Activated CD8-positive, alpha-beta memory T cell treated with anti-CD3 and anti-CD28 coated beads for 36 hours (primary cell): ENCODE measurements around the gene HRH4. TPM values are rescaled to one million over a fixed set of nuclear protein-coding genes. Genes with fewer than 3 reads are reported as not detected.

Experiments
- CTCF ChIA-PET: fragments of 350-600 bp; sonication (Branson Sonifier 250); formaldehyde crosslinking; loops from one replicate; lab custom pipeline; 2021; ENCODE audit warnings: antibody characterized with exemption; lab: Charles Lee
- POLR2A ChIA-PET: fragments of 350-600 bp; sonication (Branson Sonifier 250); formaldehyde crosslinking; loops from one replicate; lab custom pipeline; 2021; ENCODE audit warnings: antibody characterized with exemption; lab: Charles Lee
- total RNA-seq, 2 experiments: library from RNA; stranded (reverse); gene quantifications; one replicate each; pipeline ENCODE4 v1.2.3, GENCODE V29; 2021

The HRH4 gene
- total RNA-seq, 2 experiments from 2014 or later, result not detected

DNA sequence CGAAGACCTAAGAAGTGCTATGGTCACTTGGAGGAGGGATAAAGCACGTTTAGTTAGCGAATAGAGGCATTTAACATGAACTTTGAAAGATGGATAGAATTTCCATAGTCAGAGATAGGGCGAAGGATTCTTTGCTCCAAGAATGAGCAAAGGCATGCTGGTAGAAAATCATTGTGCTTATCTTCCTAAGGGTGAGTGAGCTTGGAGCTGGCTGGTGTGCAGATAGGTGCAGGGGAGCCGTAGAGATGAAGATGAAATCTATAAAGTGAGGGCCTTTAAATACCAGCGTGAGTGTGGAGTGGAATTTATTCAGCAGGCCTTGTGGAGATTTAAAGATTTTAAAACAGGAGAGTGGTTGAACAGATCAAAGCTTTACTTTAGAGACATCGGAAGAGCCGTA, 1.6 kb downstream of the HRH4 start:
- ChIA-PET POLR2A (no interaction called here), CTCF (no interaction called here)

DNA sequence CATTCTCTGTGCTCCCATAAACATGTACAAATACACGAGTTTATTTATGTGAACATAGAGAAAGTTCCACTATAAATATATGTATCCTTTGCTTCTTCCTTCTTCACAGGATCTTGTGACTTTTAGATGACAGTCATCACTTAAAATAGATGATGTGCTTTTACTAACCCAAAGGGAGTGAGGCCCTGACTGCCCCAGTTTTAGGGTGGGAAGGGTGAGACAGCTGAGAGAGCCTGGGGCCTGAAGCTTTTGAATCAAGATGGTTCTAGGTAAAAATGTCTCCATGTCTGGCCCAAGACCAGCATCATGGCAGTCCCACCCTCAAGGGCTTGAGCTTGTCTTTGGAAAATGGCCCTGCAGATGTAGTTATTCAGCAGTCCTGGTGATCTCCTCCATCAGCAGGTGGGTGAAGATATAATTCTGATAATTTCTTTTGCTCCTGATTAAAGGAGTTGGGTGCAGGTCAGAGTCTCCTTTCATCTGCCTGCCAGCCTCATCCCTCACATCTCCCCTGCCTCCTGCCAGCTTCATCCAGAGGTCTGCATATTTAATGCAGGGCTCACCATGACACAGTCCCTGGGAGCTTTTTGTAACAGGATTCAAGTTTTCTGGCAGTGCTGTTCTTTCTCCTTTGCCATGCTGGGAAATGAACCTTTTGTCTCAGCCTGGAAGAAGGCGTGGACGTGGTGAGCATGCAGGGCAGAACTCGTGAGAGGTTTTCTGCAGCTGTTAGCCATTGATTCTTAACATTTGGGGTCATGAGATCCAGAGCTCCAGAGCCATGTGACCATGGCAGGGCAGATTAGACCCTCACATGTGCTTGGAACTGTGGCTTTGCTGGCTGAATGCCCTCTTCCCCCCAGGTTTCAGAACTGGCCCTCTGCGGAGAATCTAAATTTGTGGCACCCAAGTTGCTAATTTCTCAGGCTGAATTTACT, 2.7 kb downstream of the HRH4 start:
- ChIA-PET POLR2A (no interaction called here), CTCF (no interaction called here)

- CTCF ChIA-PET, result no interaction called here
Observed at GRCh38 chr18:24465486-24465885, 5.0 kb downstream of the HRH4 start.

GRCh38 chr18:24466771-24467170, 6.3 kb downstream of the HRH4 start:
- POLR2A ChIA-PET, result no interaction called here
- CTCF ChIA-PET, result no interaction called here

More at GRCh38 chr18:24465486-24465885, 5.0 kb downstream of the HRH4 start:
- POLR2A ChIA-PET, result no interaction called here

DNA sequence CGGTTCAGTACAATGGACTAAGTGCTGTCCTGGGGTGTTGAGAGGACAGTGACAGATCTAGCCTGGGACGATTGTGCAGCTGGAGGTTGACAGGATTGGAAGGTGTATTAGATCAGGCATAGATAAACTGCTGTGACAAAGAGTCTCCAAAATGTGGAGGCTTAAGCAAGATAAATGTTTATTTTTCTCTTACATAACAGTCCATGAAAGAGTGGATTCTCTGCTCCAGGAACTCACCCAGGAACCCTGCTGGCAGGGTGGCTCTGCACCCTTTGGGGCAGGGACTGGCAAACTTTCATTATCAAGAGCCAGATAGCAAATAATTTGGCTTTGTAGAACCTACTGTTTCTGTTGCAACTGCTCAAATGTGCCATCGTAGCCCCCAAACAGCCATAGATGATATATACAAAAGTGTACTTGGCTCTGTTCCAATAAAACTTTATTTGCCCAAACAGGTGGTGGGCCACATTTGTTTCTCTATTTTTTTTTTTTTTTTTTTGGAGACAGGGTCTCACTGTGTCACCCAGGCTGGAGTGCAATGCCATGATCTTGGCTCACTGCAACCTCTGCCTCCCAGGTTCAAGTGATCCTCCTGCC, 9.7 kb downstream of the HRH4 start:
- CTCF ChIA-PET, result no interaction called here
- POLR2A ChIA-PET, result no interaction called here

DNA sequence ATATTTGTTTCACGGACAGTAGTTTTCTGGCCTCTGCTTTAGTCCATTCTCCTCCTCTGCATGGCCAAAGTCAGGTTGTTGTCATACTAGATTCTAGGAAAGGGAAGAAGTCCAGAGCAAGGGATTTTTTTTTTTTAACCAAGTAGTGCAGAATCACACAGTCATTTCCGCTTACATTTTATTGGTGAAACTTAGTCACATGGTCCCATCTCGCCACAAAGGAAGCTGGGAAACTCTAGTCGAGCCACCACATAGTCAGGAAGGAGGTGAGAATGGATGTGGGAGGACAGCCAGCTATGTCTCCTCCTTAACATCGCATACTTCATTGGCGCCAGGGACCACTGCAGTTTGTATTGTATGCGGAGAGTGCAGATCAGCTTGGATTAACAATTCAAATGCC, 10.4 kb downstream of the HRH4 start:
- CTCF ChIA-PET, result no interaction called here
- POLR2A ChIA-PET, result no interaction called here

GRCh38 chr18:24472591-24472990, 12.2 kb downstream of the HRH4 start:
- CTCF ChIA-PET, result no interaction called here
- POLR2A ChIA-PET, result no interaction called here

GRCh38 chr18:24474406-24474805, 14.0 kb downstream of the HRH4 start:
- ChIA-PET CTCF (interaction anchor here (2.0 kb wide), 1 partner anchor 13 kb away, joined by 6 read pairs; no protein-coding TSS in a partner anchor), POLR2A (no interaction called here)

DNA sequence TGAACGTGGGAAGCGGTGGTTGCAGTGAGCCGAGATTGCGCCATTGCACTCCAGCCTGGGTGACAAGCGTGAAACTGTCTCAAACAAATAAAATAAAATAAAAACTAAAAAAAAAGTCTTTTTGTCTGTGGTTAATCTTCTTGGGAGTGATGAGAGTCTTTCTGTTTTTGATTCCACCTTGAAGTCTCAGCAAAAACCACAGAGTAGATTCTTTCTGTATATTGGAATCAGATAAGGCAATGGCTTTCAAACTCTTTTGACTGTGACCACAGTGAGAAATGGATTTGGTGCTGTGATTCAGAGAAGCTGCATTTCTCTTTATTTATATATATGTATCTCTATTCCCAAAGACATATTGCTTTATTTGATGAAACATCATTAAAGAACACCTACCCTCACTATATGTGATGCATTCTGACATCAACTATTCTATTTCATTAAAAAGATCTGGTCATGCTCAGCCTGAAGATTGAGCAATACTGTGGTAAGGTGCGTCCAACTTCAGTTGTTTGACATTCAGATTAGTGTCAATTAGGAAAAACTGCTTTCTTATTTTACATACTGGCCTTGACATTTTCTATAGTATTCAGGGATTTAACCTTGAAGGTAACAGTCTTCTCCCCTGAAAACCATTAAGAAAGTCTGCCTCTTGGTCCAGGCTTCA, 15.6 kb downstream of the HRH4 start:
- CTCF ChIA-PET, result interaction anchor here (2.0 kb wide), 1 partner anchor 11 kb away, joined by 6 read pairs; no protein-coding TSS in a partner anchor
- POLR2A ChIA-PET, result no interaction called here

- POLR2A ChIA-PET, result no interaction called here
- CTCF ChIA-PET, result no interaction called here
Observed at GRCh38 chr18:24479371-24479770, 18.9 kb downstream of the HRH4 start.

GRCh38 chr18:24482821-24483220, 22.4 kb downstream of the HRH4 start:
- ChIA-PET POLR2A (interaction anchor here (0.9 kb wide), 1 partner anchor 114 kb away, joined by 3 read pairs; no protein-coding TSS in a partner anchor), CTCF (interaction anchor here (10.4 kb wide), 1 partner anchor 122 kb away, joined by 90 read pairs; no protein-coding TSS in a partner anchor)

DNA sequence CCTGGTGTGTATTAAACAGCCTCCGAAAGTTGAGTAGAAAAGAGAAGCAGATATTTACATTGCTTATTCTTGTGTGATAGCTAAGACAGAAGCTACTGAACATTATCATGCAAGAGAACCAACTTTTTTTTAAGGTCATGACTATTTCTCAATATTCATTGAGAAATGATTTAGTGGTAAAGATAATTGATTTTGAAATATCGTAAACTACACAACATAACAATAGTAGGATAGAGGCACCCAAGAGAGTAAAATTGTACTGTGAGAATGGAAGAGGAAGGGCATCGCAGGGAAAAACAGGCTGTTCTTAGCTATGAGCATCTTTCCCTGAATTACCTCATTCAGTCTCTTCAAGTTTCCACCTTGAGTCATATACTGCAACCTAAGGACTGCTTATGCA, 25.2 kb downstream of the HRH4 start:
- ChIA-PET POLR2A (no interaction called here), CTCF (interaction anchor here (1.0 to 10.4 kb wide), 2 partner anchors 125 to 241 kb away, joined by 3 to 90 read pairs; no protein-coding TSS in a partner anchor)

DNA sequence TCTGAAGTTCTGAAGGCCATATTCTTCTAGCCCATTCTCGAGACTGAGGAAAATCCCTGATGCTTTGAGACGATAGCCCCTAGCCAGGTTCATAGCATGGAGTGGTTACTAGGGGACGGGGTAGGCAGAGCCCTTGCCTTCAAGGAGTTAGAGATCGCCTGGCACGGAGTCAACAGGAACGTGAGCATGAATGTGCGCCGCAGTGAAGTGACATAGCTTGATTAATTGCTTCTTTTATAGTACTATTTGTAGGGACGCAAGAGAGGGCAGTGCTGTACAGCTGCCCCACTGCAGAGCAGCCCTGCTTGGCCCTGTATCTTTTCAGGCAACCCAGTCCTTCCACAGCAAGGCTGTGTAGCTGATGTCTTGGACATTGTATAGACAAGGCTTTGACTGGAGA, 26.2 kb downstream of the HRH4 start:
- POLR2A ChIA-PET, result no interaction called here
- CTCF ChIA-PET, result interaction anchor here (1.6 to 10.4 kb wide), 2 partner anchors 126 to 240 kb away, joined by 5 to 90 read pairs; no protein-coding TSS in a partner anchor

DNA sequence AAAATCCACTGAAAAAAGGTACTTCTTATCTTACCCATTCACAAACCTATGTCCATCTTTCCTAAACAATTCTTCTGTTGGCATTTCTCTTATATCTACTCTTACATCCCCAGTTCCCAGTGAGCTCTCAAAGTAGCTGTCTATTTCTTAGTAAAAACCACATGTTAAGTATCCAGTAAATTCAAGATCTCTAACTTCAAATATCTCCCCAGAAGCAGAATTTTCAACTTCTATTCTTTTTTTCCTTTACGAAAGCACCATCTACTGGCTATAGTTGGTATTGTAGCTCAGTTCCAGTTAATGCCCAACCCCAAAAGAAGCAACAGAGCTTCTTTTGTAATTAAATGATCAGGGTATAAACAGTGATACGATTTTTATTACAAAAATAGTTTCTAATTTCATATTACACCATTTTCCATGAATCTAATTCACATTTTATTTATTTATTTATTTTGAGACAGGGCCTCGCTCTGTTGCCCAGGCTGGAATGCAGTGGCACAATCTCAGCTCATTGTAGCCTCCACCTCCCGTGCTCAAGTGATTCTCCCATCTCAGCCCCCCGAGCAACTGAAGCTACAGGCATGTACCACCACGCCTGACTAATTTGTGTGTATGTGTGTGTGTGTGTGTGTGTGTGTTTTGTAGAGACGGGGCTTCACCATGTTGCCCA, 28.5 kb downstream of the HRH4 start:
- CTCF ChIA-PET, result interaction anchor here (0.5 to 10.4 kb wide), 12 partner anchors 11 to 995 kb away, joined by 3 to 90 read pairs (median 4); no protein-coding TSS in a partner anchor
- POLR2A ChIA-PET, result interaction anchor here (0.6 kb wide), 1 partner anchor 127 kb away, joined by 3 read pairs; no protein-coding TSS in a partner anchor

GRCh38 chr18:24490539-24490938, 30.1 kb downstream of the HRH4 start:
- POLR2A ChIA-PET, result no interaction called here
- CTCF ChIA-PET, result interaction anchor here (10.4 kb wide), 1 partner anchor 130 kb away, joined by 90 read pairs; no protein-coding TSS in a partner anchor

DNA sequence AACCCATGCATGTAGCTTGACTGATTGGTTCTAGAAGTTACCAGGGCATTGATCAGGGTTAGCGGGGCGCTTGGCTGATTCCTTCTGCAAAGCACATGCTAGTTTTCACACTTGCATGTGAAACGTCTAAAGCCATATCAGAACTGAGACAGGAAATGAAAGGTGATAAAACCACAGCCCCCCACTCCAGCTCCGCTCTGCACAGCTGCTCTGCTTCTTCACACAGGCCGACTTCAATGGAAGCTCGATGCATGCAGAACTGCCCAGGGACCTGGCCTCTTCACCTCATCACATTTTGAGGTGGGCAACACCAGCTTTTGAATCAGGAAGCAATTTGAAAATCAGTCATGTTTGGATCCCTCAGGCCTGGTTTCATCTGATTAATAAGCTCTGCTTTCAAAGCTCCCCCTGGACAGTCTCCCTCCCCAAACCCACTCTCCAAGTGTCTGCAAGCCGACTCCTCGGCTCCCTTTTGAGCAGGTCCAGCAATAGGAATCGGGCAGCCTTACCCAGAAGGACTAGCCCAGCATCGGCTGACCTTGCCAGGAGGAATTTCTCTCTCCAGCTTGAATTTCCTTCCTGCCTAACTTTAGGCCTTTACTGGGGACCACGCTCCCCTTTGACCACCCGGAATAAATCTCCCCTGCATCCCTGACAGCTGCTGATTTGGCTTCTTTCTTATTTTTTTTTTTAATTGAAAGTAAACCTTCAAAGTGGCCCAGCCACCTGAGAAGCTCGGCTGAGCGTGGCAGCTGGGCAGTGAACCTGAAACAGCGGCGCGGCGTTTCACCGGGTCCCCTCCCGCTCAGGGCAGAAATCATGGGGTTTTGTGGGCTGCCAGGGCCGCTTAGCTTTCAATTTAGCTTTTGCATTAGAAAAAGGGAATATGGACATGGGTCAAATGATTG, 31.7 kb downstream of the HRH4 start:
- CTCF ChIA-PET, result interaction anchor here (10.4 kb wide), 1 partner anchor 131 kb away, joined by 90 read pairs; no protein-coding TSS in a partner anchor
- POLR2A ChIA-PET, result no interaction called here

DNA sequence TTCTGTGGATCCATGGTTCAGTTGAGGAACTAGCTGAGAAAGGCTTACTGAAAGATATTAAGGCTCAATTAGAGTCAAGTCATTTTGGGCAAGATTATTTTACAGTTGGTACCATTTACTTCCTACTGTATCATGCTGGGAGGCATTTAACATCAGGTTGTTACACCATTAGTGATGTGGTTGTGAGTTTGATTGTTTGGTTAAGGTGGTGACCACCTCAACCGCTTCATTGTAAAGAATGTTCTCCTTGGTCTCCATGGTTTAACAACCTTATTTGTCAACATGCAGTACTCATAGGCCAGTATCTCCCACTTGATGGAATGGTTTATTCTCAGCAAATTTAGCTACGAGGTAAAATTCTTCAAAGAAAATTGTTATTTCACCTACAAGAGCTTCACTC, 34.1 kb downstream of the HRH4 start:
- POLR2A ChIA-PET, result no interaction called here
- CTCF ChIA-PET, result no interaction called here
